HCT116 (cell line): ENCODE measurements around the gene CLEC4M. TPM values are rescaled to one million over a fixed set of nuclear protein-coding genes. Genes with fewer than 3 reads are reported as not detected.

Experiments
- ATAC-seq: fragments of 200-7000 bp; cut with Tn5 transposase; 2 replicates; pipeline ENCODE4 v1.9.1; 2020; ENCODE audit warnings: mild to moderate bottlenecking, moderate library complexity
- Bru-seq: library from RNA; stranded (reverse); fragments of 400-500 nt; gene quantifications from one replicate; lab custom pipeline; 2021; lab: Mats Ljungman, UMichigan
- BruChase-seq, 2 experiments: library from RNA; stranded (reverse); fragments of 400-500 nt; gene quantifications; one replicate each; lab custom pipeline; 2021; lab: Mats Ljungman, UMichigan
- BruUV-seq: library from RNA; stranded (reverse); fragments of 400-500 nt; replicated peaks from 2 replicates; lab custom pipeline; 2021; lab: Mats Ljungman, UMichigan
- CTCF ChIA-PET: fragments of 300-600 bp; sonication (Branson Sonifier 250); formaldehyde crosslinking; loops from one replicate; lab custom pipeline; 2021; ENCODE audit warnings: antibody characterized with exemption; lab: Charles Lee
- POLR2A ChIA-PET: fragments of 300-600, 350-600 bp; sonication (Branson Sonifier 250); formaldehyde crosslinking; loops from one replicate; lab custom pipeline; 2021; ENCODE audit warnings: antibody characterized with exemption; lab: Charles Lee
- RAD21 ChIA-PET, 2 experiments: fragments of 300-600 bp; sonication (Branson Sonifier 250); formaldehyde crosslinking; loops; one replicate each; lab custom pipeline; 2023; ENCODE audit warnings: low total read pairs in 2 of 2; ENCODE audit not compliant: uncharacterized antibody in 2 of 2, unreplicated experiment in 2 of 2, low non-redundant PET in 1 of 2; lab: Charles Lee
- DNase-seq: peaks from one replicate; pipeline ENCODE4 v3.0.0-alpha.2; 2010; ENCODE audit warnings: low read depth, low spot score
- H2AFZ ChIP-seq: fragments of 200-600 bp; shearing (Covaris generic), sonication (generic); 2 replicates; pipeline ENCODE4 v1.6.1; 2017; ENCODE audit warnings: low read depth, mixed run types, mixed read lengths, antibody characterized with exemption, low read length; ENCODE audit not compliant: poor library complexity, severe bottlenecking
- H3K27ac ChIP-seq: 2 replicates; pipeline ENCODE4 v1.5.1; 2012; ENCODE audit warnings: low read depth, low read length
- H3K27me3 ChIP-seq: fragments of 200-600 bp; sonication (generic); 2 replicates; pipeline ENCODE4 v1.6.1; 2016; ENCODE audit warnings: mixed run types, low read length, mixed read lengths; ENCODE audit not compliant: insufficient read depth
- H3K36me3 ChIP-seq, 2 experiments: fragments of 200-500 bp in 1 of 2; fragments of 200-600 bp in 1 of 2; sonication (Bioruptor generic) in 1 of 2; sonication (generic) in 1 of 2; 2 replicates each; pipeline versions ENCODE4 v1.5.1 to v1.6.1; 2014 to 2016; ENCODE audit warnings: low read length in 2 of 2, inconsistent platforms in 1 of 2, mixed read lengths in 1 of 2, mixed run types in 1 of 2; ENCODE audit not compliant: insufficient read depth in 2 of 2, control insufficient read depth in 1 of 2
- H3K4me1 ChIP-seq, 2 experiments: fragments of 200-600 bp in 1 of 2; sonication (generic) in 1 of 2; 2 replicates each; pipeline versions ENCODE4 v1.5.1 to v1.6.1; 2012 to 2017; ENCODE audit warnings: low read length in 2 of 2, inconsistent platforms in 1 of 2, mild to moderate bottlenecking in 1 of 2, mixed read lengths in 1 of 2, mixed run types in 1 of 2, moderate library complexity in 1 of 2; ENCODE audit not compliant: insufficient read depth in 2 of 2, control insufficient read depth in 1 of 2
- H3K4me2 ChIP-seq: fragments of 200-600 bp; sonication (generic); 2 replicates; pipeline ENCODE4 v1.6.1; 2017; ENCODE audit warnings: mixed run types, low read length, mixed read lengths
- H3K4me3 ChIP-seq, 2 experiments: fragments of 200-600 bp in 1 of 2; sonication (generic) in 1 of 2; replicated peaks in 1 of 2; 2 replicates each; pipeline ENCODE4 v1.5.1; 2011 to 2016; ENCODE audit warnings: low read length in 2 of 2, control low read depth in 1 of 2, low read depth in 1 of 2, mild to moderate bottlenecking in 1 of 2, mixed read lengths in 1 of 2, mixed run types in 1 of 2
- H3K79me2 ChIP-seq: fragments of 200-600 bp; sonication (generic); 2 replicates; pipeline ENCODE4 v1.6.1; 2017; ENCODE audit warnings: mild to moderate bottlenecking, mixed run types, low read length, moderate library complexity, mixed read lengths; ENCODE audit not compliant: insufficient read depth
- H3K9ac ChIP-seq: fragments of 200-600 bp; sonication (generic); 2 replicates; pipeline ENCODE4 v1.6.1; 2016; ENCODE audit warnings: low read length, mixed read lengths
- H3K9me2 ChIP-seq: fragments of 200-600 bp; sonication (generic), shearing (Covaris generic); 2 replicates; pipeline ENCODE4 v1.6.1; 2017; ENCODE audit warnings: mixed run types, mild to moderate bottlenecking, moderate library complexity; ENCODE audit not compliant: insufficient read depth
- H3K9me3 ChIP-seq, 2 experiments: fragments of 200-500 bp in 1 of 2; fragments of 200-600 bp in 1 of 2; sonication (Bioruptor generic) in 1 of 2; sonication (generic) in 1 of 2; 2 replicates each; pipeline ENCODE4 v1.6.1; 2014 to 2017; ENCODE audit warnings: low read length in 2 of 2, mixed read lengths in 2 of 2, inconsistent platforms in 1 of 2, low read depth in 1 of 2, mild to moderate bottlenecking in 1 of 2, mixed run types in 1 of 2, moderate library complexity in 1 of 2; ENCODE audit not compliant: control insufficient read depth in 1 of 2, insufficient read depth in 1 of 2
- H4K20me1 ChIP-seq: fragments of 200-600 bp; sonication (generic), shearing (Covaris generic); 2 replicates; pipeline ENCODE4 v1.6.1; 2017; ENCODE audit warnings: mixed run types, mild to moderate bottlenecking, moderate library complexity; ENCODE audit not compliant: insufficient read depth
- ATF3 ChIP-seq: IDR thresholded peaks from 2 replicates; pipeline ENCODE4 v1.6.1; 2012
- CEBPB ChIP-seq: IDR thresholded peaks from 2 replicates; pipeline ENCODE4 v1.6.1; 2012; ENCODE audit warnings: low read depth
- CTCF ChIP-seq, 3 experiments: fragments of 200-600 bp in 1 of 3; sonication (generic) in 1 of 3; IDR thresholded peaks in 2 of 3; conservative IDR thresholded peaks in 1 of 3; 2 replicates each; pipeline ENCODE4 v1.5.1; 2012 to 2017; ENCODE audit warnings: low read depth in 2 of 3, low read length in 2 of 3, antibody characterized with exemption in 1 of 3, borderline replicate concordance in 1 of 3, control low read depth in 1 of 3, mild to moderate bottlenecking in 1 of 3, mixed read lengths in 1 of 3, mixed run types in 1 of 3, moderate library complexity in 1 of 3; ENCODE audit not compliant: insufficient read depth in 1 of 3
- EZH2 ChIP-seq: fragments of 200-600 bp; sonication (generic); IDR thresholded peaks from 2 replicates; pipeline ENCODE4 v1.6.1; 2017; ENCODE audit warnings: antibody characterized with exemption, mixed run types
- FOSL1 ChIP-seq: IDR thresholded peaks from 2 replicates; pipeline ENCODE4 v1.6.1; 2012; ENCODE audit warnings: low read depth
- JUND ChIP-seq: IDR thresholded peaks from 2 replicates; pipeline ENCODE4 v1.6.1; 2012
- RAD21 ChIP-seq: IDR thresholded peaks from 2 replicates; pipeline ENCODE4 v1.6.1; 2012; ENCODE audit warnings: low read depth, mild to moderate bottlenecking
- SIN3A ChIP-seq: IDR thresholded peaks from 2 replicates; pipeline ENCODE4 v1.6.1; 2012; ENCODE audit warnings: low read depth
- SP1 ChIP-seq: IDR thresholded peaks from 2 replicates; pipeline ENCODE4 v1.6.1; 2012; ENCODE audit warnings: low read depth
- SRF ChIP-seq: IDR thresholded peaks from 2 replicates; pipeline ENCODE4 v1.6.1; 2012; ENCODE audit warnings: low read depth
- YY1 ChIP-seq: IDR thresholded peaks from 2 replicates; pipeline ENCODE4 v1.6.1; 2011; ENCODE audit warnings: low read length, low read depth, moderate library complexity, mild to moderate bottlenecking; ENCODE audit not compliant: insufficient replicate concordance; ENCODE audit errors: extremely low read depth
- ZBTB33 ChIP-seq: IDR thresholded peaks from 2 replicates; pipeline ENCODE4 v1.6.1; 2011; ENCODE audit warnings: mild to moderate bottlenecking, low read length, moderate library complexity; ENCODE audit not compliant: insufficient replicate concordance; ENCODE audit errors: extremely low read depth
- ZFX ChIP-seq: fragments of 450-650 bp; IDR thresholded peaks from 2 replicates; pipeline ENCODE4 v1.6.1; 2017
- ZNF274 ChIP-seq: fragments of 200-500 bp; sonication (Bioruptor generic); IDR thresholded peaks from 2 replicates; pipeline ENCODE4 v1.6.1; 2014; ENCODE audit warnings: mild to moderate bottlenecking, low read depth, low read length, inconsistent platforms
- intact Hi-C: fragments of 100-400 bp; cut with micrococcal nuclease; formaldehyde crosslinking; loops from 2 replicates; pipeline ENCODE4 v1.10.0; 2022
- long read RNA-seq: library from polyadenylated mRNA; unstranded; transcript quantifications from one replicate; pipeline ENCODE4 v2.0.0, GENCODE V29; 2021; ENCODE audit not compliant: unreplicated experiment
- polyA plus RNA-seq: library from polyadenylated mRNA; unstranded; fragments of >200 nt; gene quantifications from 2 replicates; pipeline ENCODE4 v1.2.1, GENCODE V29; 2012; ENCODE audit warnings: missing spikeins
- total RNA-seq: library from RNA; stranded (reverse); gene quantifications from one replicate; pipeline ENCODE4 v1.2.1, GENCODE V29; 2021; ENCODE audit not compliant: unreplicated experiment
- TF ChIP-seq, protein P1 (sequence below): IDR thresholded peaks from 2 replicates; pipeline ENCODE4 v1.6.1; 2012

The CLEC4M gene
- not detected for total RNA-seq
- polyA plus RNA-seq: not detected in 2 replicates
- not detected for Bru-seq, nascent RNA
- not detected for BruChase-seq, experiment 1, labeled RNA remaining after a 6-hour chase
- not detected for BruChase-seq, experiment 2, labeled RNA remaining after a 2-hour chase
- long read RNA-seq: 0 reads

DNA sequence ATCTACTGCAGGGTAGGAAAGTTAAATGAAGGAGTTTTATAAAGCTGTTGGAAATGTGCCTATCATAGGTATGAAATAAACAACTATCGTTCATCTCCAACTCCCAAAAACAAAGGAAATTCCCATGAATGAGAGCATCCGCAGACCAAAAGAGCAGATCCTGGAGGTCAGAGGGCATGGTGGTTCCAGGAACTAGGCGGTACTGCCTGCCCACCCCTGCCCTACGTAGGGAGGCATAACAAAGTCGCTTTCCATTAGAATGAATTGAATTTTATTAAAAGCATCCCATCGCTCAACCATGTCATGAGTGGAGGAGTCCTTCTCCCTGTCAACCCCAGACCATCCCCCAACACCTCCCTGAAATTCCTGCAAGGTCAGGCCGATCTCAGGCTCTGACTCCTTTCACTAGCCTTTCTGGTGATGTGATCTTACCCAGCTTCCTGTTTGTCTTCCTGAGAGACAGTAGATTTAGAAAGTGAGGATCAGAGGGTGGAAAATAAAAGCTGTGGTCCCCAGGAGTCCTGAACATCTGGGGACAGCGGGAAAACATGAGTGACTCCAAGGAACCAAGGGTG, at the start of gene CLEC4M:
CLEC4M (plus strand) TSS at position 525 of the 575 bp plus-strand sequence; CDS start at position 549, 24 bp downstream.
- TF ChIP-seq ZFX (no peak), ATF3 (no peak), SRF (no peak), YY1 (no peak), FOSL1 (no peak), CEBPB (no peak), ZBTB33 (no peak), SIN3A (no peak), CTCF (IDR thresholded peaks at IDR 0.05 in 2 of 3, conservative IDR thresholded peaks at IDR 0.05 in 1 of 3; ENCODE audit: borderline replicate concordance in 1 of 3, insufficient read depth in 1 of 3, low read depth in 2 of 3, low read length in 2 of 3) (no peak), RAD21 (no peak), JUND (no peak), ZNF274 (no peak), EZH2 (no peak), SP1 (no peak)
- TF ChIP-seq, protein P1, sequence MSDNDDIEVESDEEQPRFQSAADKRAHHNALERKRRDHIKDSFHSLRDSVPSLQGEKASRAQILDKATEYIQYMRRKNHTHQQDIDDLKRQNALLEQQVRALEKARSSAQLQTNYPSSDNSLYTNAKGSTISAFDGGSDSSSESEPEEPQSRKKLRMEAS: no peak
- H4K20me1 ChIP-seq: no peaks in the 10 kb centered on the region
- POLR2A ChIA-PET: no interaction called here
- CTCF ChIA-PET: no interaction called here
- BruUV-seq: no TSS peak
- no peaks in the 10 kb centered on the region for H3K9me2 ChIP-seq
- no peaks in the 10 kb centered on the region for H3K79me2 ChIP-seq
- intact Hi-C loops: no loop called here
- peaks cover 0 to 7% of the 10 kb centered on the region in 2 experiments; a peak in 2 of 4 replicates for H3K9me3 ChIP-seq
- RAD21 ChIA-PET: no interaction called here
- no peak within 1 kb of the TSS for H3K4me3 ChIP-seq
- no peaks in the 10 kb centered on the region for H3K36me3 ChIP-seq
- no peak within 1 kb of the TSS for H3K27ac ChIP-seq
- H3K4me2 ChIP-seq: no peak within 1 kb of the TSS
- no peak within 1 kb of the TSS for H2AFZ ChIP-seq
- DNase-seq (no peak), ATAC-seq (no peak)
- H3K4me1 ChIP-seq: no peaks in the 10 kb centered on the region
- no peak within 1 kb of the TSS for H3K9ac ChIP-seq
- H3K27me3 ChIP-seq: peaks cover 3% of the 10 kb centered on the region; the same call in 1 of the 2 replicates
